HG03378 (cell line): Measurements from ENCODE around the gene NPEPPS.

Source experiments
- ATAC-seq: cut with Tn5 transposase; IDR thresholded peaks from one replicate; pipeline ENCODE4 v1.9.1; 2021; ENCODE audit warnings: mild to moderate bottlenecking, moderate library complexity; ENCODE audit not compliant: unreplicated experiment

NPEPPS gene

DNA sequence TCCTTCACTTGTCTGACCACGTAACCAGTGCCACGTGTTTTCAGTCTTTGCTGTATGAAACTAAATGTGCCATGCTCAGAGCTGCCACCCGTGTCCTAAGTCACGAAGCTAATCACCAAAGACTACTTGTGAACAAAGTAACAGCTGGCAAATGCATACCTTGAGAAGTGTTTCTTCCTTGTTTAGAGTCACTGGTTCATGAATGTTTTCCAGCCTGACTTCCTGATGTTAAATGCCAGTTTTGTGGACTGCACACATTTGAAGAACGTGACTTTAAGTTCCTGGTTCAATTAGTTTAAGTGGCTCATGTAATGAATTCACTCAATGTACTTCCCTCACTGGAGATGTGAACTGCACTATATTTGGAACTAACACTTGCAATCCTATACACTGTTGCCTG lies 98.9 kb downstream of the NPEPPS start:
- ATAC-seq = no peak

DNA sequence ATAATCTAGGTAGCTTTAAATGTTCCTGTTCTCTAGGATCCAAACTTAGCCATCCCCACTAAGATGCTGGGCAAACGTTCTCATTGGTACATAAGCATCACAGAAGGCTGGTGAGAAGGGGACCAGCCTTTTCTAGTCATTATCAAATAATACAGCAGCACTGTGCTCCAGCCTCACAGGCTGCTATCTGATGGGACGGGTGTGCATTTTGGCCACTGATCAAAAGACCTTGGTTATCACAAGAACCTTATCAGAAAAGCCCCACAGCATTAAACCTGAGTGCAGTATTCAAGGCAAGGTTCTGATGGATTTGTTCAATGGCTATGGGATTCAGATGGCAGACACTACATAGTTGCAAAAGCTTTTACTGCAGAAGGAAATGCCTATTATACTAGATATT lies 99.7 kb downstream of the NPEPPS start:
- ATAC-seq = no peak

DNA sequence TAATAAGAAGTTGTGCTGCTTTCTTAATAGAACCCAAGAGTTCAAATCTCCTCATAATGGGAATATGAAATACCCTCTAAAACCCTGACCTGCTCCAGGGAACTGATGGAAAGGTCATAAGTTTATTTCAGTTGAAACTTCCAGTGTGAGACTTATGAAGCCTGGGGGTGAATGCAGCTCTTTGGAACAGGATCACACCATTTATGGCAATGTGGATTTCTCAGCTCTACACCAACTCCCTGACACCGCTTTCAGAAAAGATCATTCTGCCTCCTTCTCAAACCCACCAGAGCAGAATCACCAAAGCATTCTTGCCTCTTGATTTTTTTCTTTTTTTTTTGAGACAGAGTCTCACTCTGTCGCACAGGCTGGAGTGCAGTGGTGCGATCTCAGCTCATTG lies 102.1 kb downstream of the NPEPPS start:
- no peak for ATAC-seq

- no peak for ATAC-seq
These were observed 103.1 kb downstream of the NPEPPS start for GRCh38 chr17:47633996-47634395.

GRCh38 chr17:47634870-47635269 lies 104.0 kb downstream of the NPEPPS start:
- ATAC-seq = no peak

DNA sequence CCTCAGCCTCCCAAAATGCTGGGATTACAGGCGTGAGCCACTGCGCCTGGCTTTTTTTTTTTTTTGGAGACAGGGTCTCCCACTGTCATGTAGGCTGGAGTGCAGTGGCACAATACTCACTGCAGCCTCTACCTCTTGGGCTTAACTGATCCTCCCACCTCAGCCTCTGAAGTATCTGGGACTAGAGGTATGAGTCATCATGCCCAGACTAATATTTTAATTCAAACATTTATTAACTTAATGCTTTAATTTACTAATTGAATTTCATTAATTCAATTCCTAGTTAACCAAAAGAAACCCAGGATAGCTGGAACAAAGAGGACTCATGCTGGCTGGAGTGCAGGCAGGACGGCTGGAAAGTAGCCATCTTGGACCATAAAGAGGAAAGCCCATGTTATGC lies 104.8 kb downstream of the NPEPPS start:
- no peak for ATAC-seq

- no peak for ATAC-seq
These were observed 105.5 kb downstream of the NPEPPS start for GRCh38 chr17:47636273-47637030.

DNA sequence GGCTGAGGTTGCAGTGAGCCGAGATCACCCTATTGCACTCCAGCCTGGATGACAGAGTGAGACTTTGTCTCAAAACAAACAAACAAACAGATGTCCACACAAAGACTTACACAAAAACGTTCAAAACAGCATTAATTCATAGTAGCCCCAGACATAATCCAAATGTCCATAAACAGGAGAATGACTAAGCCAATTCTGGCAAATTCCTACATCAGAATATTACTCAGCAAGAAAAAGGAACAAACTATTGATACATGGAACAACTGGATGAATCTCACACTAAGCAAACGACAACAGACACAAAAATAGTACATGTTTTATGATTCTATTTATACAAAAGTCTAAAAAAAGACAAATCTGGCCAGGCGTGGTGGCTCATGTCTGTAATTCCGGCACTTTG lies 108.0 kb downstream of the NPEPPS start:
- no peak for ATAC-seq

DNA sequence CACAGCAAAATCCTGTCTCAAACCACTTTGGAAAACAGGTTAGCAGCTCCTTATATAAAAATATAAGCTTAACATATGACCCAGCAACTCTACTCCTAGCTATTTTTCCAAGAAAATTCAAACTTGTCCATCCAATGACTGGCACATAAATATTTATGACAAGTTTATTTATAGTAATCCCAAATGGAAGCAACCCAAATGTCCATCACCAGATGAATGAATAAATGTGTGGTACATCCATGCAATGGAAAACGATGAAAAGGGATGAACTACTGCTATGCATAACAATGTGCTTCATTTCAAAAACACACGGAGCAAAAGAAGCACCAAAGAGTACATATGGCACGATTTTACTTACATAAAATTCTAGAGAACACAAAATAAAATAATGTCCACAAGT lies 109.2 kb downstream of the NPEPPS start:
- no peak for ATAC-seq

- no peak for ATAC-seq
These were observed 110.3 kb downstream of the NPEPPS start for GRCh38 chr17:47641202-47641601.

GRCh38 chr17:47643116-47643515 lies 112.2 kb downstream of the NPEPPS start:
- ATAC-seq = no peak

GRCh38 chr17:47644324-47644723 lies 113.4 kb downstream of the NPEPPS start:
- no peak for ATAC-seq

DNA sequence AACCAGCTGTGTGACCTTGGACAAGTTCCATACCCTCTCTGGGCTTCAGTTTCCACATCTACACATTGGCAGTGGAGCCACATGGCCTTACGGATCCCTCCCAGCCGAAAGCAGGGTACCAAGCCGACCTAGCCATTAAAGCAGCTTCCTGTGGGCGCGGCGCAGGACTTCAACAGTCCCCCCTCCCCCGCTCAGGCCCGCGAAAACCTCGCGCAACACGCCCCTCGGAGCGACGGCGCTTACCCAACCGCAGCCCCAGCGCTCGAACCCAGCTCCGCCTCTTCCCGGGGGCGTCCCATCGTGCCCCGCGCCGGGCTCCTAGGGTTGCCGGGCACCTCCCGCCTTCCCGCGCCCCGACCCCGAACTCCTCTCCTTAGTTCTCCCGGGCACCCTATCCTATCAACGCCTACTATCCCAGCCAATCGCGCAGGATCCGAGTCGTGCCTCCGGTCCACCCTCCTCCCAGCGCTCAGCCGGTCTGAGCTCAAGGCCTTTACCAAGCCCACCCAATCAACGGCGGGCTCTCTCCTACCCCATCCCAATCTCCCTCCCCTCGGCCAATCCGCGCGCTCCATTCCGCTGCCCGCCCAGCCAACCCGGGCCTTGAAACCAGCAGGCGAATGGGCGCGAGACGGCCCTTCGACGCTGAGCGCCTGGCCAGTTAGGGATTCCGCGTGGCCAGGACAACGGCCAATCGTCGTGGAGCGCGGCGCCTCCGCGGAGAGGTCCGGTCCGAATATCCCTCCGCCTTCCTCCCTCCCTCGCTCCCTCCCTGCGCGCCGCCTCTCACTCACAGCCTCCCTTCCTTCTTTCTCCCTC lies 118.5 kb downstream of the NPEPPS start, which contains the start of gene KPNB1:
Gene KPNB1, plus strand, starts transcription at position 767 of the 819 bp plus-strand sequence. CDS start 326 bp downstream, outside the sequence.
- ATAC-seq = peak; percentile 77

GRCh38 chr17:47649972-47650524 lies 119.1 kb downstream of the NPEPPS start:
- no peak for ATAC-seq

DNA sequence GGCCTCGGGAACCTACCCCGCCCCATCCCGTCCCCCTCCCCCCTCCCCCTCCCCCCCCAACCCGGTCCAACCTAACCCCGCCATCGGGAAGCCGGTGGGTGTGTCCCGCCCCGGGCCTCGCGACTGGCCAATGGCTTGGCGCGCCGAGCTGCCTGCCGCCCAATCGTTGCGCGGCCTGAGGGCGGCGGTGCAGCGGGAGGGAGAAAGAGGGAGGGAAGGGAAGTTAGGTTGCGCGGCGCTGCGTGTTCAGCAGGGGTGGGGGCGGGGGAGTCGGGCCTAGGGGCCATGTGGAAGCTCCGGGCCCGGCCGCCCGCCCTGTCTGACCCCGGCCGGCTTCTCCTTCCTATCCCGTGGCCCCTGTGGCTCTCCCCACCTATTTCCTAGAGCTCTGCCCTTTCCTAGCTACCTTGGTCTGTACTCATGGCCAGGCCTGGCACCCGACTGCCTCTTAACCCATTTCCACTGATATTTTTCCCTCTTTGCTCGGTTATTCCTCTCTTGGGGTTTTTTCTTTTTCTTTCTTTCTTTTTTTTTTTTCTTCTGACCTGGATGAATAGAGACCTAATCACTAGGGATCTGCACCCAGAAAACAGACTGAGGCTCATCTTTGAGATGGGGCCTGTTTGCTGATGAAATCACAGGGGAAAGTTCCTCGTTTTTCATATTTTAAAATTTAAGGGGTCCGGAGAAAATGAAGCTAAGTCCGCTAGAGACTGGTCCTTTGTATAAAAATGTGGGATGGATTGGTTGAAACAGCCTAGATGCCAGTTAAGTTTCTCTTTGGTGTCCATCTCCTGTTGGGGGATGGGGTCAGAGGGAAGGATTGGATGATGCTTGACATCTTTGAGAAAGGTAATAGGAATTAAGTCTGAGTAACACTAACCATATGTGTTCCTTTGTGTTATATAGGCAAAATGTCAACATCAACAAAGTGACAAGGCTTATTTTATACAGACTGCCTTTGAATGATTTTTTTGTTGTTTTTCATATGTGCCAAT lies 119.9 kb downstream of the NPEPPS start:
- peak; percentile 34 for ATAC-seq

GRCh38 chr17:47651704-47652103 lies 120.8 kb downstream of the NPEPPS start:
- ATAC-seq = no peak

DNA sequence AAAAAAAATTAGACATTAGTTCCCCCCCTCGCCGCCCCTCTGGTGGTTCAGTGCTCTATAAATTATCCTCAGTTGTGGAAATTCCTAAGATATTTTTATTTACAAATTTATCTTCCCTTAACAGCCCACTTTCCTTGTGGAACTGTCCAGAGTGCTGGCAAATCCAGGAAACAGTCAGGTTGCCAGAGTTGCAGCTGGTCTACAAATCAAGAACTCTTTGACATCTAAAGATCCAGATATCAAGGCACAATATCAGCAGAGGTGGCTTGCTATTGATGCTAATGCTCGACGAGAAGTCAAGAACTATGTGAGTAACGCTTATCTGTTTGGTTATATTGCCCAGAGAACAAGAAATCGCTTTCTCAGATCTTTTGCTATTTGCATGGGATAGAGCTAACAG lies 121.7 kb downstream of the NPEPPS start:
- ATAC-seq = no peak

DNA sequence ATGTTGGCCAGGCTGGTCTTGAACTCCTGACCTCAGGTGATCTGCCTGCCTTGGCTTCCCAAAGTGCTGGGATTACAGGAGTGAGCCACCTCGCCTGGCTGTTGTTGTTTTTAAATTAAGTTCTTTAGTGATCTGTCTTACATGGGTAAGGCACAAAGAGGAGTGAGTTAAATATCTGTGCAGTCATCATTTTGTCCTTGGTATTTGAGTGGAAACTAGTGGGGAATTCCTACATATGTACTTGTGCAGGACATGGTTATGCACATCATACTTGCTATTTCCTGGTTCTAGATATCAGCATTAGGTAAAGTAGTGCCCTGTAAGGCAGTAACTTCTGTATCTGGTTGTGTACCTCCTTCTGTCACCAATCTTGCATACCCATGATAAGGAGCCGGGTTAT lies 122.5 kb downstream of the NPEPPS start:
- ATAC-seq = no peak

DNA sequence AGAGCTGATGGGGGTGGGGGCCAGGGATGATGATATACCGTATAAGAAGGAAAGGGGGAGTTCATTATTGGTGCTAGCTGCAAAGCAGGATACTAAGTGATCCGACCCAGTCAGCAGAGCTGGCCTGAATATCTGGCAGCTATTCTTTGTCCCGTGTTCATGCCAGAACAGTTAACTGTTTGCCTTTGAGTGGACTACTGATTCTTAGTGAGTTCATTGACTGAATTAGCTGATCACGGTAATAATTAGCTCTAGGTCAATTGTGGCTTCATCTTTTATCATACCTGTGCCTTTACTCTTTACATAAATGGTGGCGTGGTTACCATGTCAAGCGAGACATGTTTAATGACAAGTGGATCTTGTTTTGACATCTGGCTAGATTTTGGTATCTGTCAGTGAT lies 124.1 kb downstream of the NPEPPS start:
- no peak for ATAC-seq

DNA sequence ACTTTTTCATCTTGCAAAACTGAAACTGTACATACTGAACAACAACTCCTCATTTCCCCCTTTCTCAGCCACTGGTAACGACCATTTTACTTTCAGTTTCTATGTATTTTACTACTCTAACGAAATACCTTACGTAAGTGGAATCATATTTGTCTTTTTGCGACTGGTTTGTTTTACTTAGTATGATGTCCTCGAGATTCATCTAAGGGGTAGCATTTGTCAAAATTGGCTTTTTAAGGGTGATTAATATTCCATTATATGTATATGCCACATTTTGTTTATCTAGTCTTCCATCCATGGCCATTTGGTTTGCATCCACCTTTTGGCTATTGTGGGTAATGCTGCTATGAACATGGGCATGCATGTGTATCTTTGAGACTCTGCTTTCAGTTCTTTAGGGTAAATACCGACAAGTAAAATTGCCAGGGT lies 129.2 kb downstream of the NPEPPS start:
- peak; percentile 53 for ATAC-seq
